ENCODE data around the gene HEBP2. TPM values are rescaled to one million over a fixed set of nuclear protein-coding genes. Genes with fewer than 3 reads are reported as not detected.

Gene HEBP2
- total RNA-seq, 2 donors from 2014 or later, result 90.0 to 95.3 TPM

DNA sequence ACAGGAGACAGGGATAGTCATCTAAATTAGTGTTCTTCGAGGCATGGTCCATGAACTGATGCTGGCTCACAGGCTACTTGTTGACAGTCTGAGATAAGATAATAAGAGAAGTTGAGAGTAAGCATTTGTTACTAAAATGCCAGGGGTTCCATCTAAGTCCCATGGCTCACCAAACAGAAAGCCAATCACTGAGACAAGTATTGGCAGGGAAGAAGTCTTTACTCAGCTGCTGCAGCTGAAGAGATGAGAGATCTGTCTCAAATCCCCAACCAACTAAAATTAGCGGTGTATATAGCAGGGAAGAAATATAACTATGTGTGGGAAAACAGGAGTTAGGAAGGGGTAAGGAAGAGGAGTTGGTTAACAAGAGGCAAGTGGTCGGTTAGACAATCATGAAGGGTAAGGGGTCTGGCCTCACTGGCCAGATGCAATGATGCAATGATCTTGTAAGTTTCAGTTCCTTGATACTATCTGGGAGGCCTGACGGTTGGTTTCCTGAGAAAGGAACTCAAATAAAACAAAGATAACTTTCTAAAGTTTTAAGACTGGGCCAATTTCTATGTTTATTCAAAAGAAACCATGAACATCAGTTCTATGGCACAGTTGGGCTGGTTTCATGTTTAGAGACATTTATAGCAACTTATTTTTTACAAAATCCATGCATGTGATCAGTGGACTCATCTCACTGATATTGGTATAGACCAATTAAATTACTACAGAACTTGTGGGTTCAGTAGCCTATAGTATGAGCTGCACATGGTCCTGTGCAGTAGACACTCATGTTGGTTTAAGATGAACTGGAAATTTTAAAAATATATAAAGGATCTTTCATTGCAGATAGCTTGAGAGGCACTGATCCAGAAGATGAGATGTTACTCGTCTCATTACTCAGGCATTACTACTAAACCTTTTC lies 9.9 kb upstream of the HEBP2 start:
- ATAC-seq (no peak), DNase-seq (no peak)
- intact Hi-C loops (cut with DNase I, micrococcal nuclease), result loop anchor here in 1 of 2 donors (10.0 kb wide), 1 partner anchor 269 kb away; no protein-coding TSS in a partner anchor

DNA sequence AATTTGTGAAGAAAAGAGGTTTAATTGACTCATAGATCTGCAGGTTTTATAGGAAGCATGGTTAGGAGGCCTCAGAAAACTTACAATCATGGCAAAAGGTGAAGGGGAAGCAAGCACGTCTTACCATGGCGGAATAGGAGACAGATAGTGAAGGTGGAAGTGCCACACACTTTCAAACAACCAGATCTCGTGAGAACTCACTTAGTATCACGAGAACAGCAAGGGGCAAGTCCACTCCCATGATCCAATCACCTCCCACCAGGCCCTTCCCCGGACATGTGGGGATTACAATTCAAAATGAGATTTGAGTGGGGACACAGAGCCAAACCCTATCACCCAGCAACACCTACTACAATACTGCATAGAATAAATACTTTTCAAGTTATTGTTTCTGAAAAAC lies 7.3 kb upstream of the HEBP2 start:
- DNase-seq (no peak), ATAC-seq (no peak)
- intact Hi-C loops (cut with DNase I, micrococcal nuclease), result loop anchor here in 1 of 2 donors (10.0 kb wide), 1 partner anchor 272 kb away; no protein-coding TSS in a partner anchor

DNA sequence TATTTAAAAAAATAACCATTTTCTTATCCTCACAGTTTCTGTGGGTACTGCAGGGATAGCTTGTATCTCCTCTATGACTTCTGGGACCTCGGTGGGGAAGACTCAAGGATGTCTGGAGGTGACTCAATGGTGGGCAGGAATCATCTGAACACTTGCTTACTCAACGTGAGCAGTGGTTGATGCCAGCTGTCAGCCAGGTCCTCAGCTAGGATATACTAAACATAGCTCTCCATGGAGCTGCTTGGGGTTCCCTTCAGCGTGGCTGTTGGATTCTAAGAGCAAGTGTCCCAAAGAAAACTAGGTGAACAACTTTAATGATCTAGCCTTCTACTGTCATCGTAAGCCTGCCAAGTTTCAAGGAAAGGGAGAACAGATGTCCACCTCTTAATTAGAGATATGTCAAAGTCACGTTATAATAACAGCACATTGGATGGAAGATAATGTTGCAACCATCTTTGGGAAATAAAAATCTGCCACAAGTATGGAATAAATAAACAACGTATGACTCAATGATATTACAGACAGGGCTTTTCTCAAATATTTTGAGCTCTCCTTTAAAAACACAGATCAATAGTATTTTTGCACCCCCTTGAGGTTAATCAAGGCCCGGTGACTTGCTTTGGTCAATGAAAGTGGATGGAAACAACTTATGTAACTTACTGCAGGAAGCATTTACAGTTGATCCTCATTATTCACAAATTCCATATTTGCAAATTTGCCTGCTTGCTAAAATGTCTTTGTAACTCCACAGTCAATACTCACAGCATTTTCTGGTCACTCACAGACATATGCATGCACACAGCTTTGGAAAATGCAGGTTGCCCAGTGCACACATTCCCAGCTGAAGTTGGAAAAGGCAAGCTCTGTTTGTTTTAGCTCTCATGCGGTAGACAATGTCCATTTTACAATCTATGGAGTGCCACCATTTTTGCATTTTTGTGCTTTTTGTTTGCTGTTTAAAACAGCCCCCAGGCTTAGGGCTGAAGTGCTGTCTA lies 6.6 kb upstream of the HEBP2 start:
- ATAC-seq (no peak), DNase-seq (no peak)
- intact Hi-C loops (cut with DNase I, micrococcal nuclease), result loop anchor here in 1 of 2 donors (10.0 kb wide), 1 partner anchor 273 kb away; no protein-coding TSS in a partner anchor

DNA sequence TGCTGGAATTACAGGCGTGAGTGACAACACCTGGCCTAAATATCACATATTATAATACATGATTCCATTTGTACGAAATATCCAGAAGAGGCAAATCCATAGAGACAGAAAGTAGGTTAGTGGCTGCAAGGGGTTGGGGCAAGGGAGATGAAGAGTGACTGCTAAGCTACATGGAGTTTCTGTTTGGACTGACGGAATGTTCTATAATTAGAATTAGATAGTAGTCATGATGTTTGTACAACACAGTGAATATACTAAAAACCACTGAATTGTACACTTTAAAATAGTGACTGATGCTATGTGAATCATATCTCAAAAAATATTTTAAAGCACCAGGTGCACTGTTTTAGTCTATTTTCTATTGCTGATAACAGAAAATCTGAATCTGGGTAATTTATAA lies 3.7 kb upstream of the HEBP2 start:
- no peak for DNase-seq
- intact Hi-C loops (cut with DNase I, micrococcal nuclease), result loop anchor here in 1 of 2 donors (10.0 kb wide), 1 partner anchor 396 kb away; no protein-coding TSS in a partner anchor
- no peak for ATAC-seq

DNA sequence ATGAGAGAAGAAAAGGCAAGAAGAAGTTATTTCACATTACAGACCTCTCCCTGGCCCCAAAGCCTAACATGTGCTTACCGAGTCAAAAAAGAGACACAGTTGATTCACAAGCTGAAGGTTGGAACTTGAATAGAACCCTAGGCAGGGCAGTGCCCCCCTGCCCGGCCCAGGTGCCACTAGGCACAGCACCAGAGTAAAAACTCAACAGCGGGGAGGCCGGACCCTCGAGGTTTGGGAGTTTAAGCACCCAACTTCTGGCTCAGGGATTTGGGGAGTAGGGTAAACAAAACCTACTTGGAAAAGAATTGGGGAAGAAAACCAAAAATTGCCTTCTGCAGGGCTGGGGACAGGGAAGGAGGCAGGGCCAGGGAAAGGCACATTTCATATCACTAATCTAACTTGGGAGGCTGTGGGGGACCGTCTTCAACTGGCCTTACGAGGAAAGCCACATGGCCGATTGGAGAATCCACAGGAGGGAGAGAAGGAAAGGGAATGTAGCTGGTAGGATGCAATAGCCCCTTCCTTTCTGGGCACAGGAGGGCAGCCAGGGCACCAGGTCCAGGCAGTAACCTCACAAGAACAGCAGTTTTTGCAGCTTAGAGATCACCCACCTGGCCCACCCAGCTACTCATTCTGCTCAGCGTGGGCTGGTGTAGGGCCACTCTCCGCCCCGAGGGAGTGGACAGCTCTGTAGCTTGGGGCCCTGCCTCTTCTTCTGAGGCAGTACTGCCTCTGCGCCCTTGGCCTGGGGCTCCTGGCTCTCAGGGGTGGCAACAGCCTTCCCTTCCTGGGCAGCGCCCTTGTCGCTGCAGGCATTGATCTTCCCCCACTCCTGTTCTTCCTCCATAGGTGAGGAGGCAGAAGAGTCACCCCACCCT lies 1.8 kb upstream of the HEBP2 start:
- DNase-seq (no peak), ATAC-seq (no peak)
- intact Hi-C loops (cut with DNase I, micrococcal nuclease), result loop anchor here in 1 of 2 donors (10.0 kb wide), 1 partner anchor 397 kb away; no protein-coding TSS in a partner anchor

DNA sequence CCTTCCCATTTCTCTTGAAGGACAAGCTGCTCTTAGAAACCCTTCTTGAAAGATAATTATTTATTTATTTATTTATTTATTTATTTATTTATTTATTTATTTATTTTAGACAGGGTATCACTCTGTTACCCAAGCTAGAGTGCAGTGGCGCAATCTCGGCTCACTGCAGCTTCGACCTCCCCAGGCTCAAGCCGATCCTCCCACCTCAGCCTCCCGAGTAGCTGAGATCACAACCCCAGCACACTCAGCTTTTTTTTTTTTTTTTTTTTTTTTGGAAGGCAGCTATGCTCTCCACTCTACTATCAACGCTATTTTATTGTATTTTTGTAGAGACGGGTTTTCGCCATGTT lies 1.2 kb upstream of the HEBP2 start:
- ATAC-seq, result no peak
- DNase-seq, result no peak
- intact Hi-C loops (cut with DNase I, micrococcal nuclease), result loop anchor here in 1 of 2 donors (10.0 kb wide), 1 partner anchor 398 kb away; no protein-coding TSS in a partner anchor

DNA sequence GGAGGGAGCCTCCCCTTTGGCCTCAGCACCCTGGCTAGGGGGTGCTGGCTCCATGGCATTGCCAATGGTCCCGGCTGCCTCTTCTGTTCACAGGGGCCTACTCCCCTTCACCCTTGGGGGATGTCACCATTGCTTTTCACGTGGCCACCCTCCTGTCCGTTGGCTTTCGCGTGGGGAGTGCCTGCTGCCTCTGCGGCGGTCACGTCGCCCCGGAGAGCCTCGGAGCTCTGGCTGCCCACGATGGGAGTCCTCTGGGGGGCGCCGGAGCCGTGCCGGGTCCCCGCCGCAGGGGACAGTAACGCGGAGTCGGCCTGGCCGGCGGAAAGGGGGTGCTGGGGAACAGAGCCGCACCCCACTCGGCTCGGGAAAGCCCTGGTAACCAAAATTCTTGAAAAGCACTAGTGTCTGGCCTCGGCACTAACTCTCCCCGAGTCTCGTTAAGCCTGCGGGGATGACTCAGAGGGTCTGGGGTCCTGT lies 661 bp upstream of the HEBP2 start:
- intact Hi-C loops (cut with DNase I, micrococcal nuclease), result loop anchor here in 1 of 2 donors (10.0 kb wide), 1 partner anchor 399 kb away; no protein-coding TSS in a partner anchor
- DNase-seq (peak in 1 of 2 donors; percentile 65), ATAC-seq (peak; percentile 26)

DNA sequence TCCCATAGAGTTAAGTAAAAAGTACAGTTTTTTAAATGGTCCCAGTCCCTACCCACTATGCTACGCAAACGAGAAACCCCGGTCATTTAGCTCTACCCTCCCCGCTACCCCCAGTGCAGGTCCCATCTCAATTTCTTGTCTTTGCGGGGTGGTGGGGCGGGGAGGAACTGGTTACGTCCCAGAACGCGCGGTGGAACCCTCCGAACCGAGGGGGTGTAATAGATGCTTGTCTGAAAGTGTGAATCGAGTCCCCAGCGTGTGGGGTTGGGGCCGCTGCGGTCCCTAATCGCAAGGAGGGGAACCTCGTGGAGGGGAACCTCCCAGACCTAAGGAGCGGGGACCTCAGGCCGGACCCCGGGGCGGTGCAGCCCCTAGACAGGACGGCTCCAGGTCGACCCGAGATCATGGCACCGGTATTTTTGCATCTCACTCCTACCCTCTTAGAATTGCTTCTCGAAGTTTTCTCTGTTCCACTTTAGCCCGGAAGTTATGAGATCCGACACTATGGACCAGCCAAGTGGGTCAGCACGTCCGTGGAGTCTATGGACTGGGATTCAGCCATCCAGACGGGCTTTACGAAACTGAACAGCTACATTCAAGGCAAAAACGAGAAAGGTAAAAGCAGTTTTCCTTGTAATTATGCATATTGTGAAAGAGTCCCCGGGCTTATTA lies 779 bp downstream of the HEBP2 start:
- ATAC-seq (peak; percentile 18), DNase-seq (peak; percentile 38 to 58)
- intact Hi-C loops (cut with DNase I, micrococcal nuclease), result loop anchor here in 1 of 2 donors (10.0 kb wide), 1 partner anchor 400 kb away; no protein-coding TSS in a partner anchor

DNA sequence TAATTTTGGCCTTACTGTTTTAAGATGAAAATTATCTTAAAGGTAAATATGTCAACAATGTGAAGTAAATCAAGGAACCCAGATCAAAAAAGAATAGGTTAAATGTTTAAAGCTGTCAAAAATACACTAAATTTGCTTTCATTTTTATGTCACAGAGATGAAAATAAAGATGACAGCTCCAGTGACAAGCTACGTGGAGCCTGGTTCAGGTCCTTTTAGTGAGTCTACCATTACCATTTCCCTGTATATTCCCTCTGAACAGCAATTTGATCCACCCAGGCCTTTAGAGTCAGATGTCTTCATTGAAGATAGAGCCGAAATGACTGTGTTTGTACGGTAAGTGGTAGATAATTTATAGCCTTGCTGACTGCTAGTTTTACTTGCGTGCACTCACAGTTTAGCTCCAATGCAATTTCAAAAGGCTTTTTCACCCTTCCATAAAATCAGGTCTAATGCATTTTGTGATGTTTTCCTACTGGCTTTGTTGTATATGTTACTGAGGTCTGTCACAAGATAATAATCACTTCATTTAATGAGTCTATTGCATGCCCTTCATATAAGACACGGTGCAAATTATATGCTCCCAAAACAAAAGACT lies 1.9 kb downstream of the HEBP2 start:
- ATAC-seq (no peak), DNase-seq (no peak)
- intact Hi-C loops (cut with DNase I, micrococcal nuclease), result loop anchor here in 1 of 2 donors (10.0 kb wide), 1 partner anchor 401 kb away; no protein-coding TSS in a partner anchor

DNA sequence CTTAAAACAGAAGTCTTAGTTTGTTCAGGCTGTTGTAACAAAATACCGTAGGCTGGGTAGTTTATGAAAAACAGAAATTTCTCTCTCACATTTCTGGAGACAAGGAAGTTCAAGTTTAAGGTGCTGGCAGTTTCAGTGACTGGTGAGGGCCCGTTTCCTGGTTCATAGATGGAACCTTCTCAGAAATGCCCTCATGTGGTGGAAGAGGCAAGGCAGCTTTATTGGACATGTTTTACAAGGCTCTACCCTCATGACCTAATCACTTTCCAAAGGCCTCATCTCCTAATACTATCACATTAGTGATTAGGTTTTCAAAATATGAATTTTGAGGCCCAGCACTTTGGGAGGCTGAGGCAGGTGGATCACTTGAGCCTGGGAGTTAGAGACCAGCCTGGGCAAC lies 2.4 kb downstream of the HEBP2 start:
- DNase-seq (peak; percentile 48 to 62), ATAC-seq (peak; percentile 55)
- intact Hi-C loops (cut with DNase I, micrococcal nuclease), result loop anchor here in 1 of 2 donors (10.0 kb wide), 1 partner anchor 402 kb away; no protein-coding TSS in a partner anchor

DNA sequence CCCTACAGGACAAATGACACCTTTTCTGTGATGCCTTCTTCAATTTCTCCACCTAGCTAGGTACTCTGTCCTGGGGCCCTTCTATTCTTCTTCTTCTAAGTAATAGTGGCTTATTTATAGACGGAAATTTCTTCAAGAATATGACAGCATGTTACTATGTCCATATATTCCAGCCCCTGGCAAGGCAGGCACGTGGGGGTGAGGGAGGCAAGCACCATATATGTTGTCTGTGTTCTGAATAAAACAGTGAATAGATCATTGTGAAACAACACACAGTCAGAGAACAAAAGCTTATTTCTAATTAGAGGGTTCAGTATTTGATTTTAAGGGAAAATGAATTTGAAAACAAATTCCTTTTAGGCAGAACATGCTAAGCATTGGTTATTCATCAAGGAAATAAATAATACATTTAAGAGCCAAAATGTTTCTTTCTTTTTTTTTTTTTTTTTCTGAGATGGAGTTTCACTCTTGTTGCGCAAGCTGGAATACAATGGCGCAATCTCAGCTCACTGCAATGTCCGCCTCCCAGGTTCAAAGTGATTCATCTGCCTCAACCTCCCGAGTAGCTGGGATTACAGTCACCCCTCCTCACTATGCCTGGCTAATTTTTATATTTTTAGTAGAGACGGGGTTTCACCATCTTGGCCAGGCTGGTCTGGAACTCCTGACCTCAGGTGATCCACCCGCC lies 6.2 kb downstream of the HEBP2 start:
- no peak for ATAC-seq
- no peak for DNase-seq
- intact Hi-C loops (cut with DNase I, micrococcal nuclease), result no loop called here

DNA sequence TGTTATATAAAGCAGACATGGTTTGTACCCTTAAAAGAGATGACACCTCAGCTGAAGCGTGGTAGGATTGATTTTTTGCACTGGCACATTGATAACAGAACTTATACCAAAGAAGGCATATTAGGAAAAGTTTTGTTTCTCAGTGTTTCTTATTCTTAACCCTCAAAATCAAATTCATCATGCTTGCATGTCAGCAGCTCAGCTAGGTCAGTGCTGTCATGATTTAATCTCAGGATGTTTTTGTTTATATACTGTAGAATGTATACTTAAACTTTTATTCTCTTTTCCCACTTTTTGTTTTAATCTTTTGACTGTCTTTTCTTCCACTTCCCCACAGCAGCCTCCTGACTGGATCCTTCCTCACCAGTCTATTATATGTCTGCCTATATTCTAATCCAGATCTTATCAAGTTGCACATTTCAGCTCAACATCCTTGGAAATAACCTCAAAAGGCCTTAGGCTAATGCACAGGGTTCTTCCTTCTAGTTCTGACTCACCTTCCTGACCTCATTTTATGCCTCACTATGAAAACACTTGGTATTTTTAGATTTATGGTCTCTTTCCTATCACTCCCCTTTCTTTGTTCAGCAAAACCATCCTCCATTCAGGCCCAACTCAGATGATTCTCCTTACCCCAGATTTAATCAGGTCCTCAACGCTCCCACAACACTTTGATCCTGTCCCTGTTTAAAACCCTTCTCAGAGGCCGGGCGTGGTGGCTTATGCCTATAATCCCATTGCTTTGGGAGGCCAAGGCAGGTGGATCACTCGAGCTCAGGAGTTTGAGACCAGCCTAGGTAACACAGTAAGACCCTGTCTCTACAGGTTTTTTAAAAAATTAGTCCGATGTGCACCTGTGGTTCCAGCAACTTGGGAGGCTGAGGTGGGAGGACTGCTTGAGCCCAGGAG lies 7.2 kb downstream of the HEBP2 start:
- ATAC-seq, result peak; percentile 16
- intact Hi-C loops (cut with DNase I, micrococcal nuclease), result no loop called here
- DNase-seq, result no peak

DNA sequence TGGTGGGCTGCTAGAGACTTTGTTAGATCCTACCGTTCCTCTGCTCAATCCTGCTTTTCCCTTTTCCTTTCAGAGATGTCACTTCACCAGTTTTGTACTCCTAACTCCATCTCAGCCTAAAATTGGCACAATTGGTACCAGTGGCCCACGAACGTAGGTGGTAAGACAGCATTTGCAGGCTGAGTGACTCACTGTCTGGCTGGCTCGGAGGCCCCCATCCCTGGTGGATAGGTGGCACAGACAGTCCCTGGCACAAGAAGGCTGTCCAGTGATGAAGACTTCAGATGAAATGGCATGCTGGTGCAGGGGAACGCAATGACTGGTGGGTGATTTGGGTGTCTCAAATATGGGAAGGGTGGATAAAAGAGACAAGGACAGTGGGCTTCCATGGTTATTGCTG lies 11.1 kb downstream of the HEBP2 start:
- intact Hi-C loops (cut with DNase I, micrococcal nuclease), result no loop called here
- no peak for ATAC-seq
- DNase-seq, result no peak

DNA sequence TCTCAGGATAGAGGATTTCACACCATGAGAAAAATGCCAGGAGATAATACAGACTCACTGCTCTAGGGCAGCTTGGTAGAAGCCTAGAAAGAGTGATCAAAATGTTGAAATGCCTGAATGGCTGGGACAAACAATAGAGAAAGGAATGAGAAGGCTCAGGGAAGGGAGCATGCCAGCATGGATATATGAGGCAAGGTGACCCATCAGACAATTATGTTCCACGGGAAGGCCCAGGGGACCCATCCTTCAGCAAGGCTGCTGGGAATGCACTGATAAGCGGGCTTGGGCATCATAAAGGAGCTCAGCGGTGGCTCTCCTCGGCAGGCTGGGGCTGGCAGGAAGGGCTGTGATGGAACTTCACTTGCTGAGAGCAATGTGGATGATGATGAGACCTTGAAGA lies 12.2 kb downstream of the HEBP2 start:
- no peak for DNase-seq

DNA sequence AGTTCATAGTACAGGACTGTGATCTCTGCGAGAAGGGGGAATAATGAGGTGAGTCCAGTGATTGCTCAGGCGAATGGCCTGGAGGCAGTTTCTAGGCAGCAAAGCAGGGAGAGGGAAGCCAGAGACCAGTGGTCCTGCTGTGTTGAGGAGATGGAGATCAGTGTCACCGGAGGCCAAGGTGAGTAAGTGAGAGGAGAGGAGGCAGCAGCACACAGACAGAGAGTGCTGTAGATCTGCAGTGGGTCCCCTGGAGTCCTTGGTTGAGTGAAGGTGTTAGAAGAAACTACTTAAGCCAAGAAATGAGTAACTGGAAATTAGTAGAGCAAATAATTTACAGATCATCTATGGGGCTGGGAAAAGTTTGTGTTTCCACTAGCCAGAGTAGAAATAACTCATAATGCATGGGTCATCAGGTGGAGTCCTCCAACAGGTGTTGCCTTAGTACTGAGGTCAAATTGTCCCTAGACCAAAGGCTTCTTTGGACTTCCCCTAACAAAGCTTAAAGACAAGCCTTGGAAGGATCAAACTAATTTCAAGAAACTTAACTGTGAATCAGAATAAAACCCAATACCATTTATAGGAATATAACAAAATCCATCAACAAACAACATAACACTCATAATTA lies 13.6 kb downstream of the HEBP2 start:
- intact Hi-C loops (cut with DNase I, micrococcal nuclease), result no loop called here
- ATAC-seq (no peak), DNase-seq (no peak)

More for the DNA sequence above, 12.2 kb downstream of the HEBP2 start:
- no peak for ATAC-seq
- intact Hi-C loops (cut with DNase I, micrococcal nuclease), result no loop called here
